Upper lobe of left lung (tissue), 6 donors: ENCODE data around the gene TNS1. TPM values are rescaled to one million over a fixed set of nuclear protein-coding genes. Genes with fewer than 3 reads are reported as not detected.

Source experiments
- ATAC-seq, 2 donors: fragments of 200-7000 bp; cut with Tn5 transposase; one replicate each; pipeline ENCODE4 v1.9.1; 2022; ENCODE audit warnings: mild to moderate bottlenecking in 2 of 2, moderate library complexity in 2 of 2; ENCODE audit not compliant: low FRiP score in 2 of 2
- DNase-seq, 2 donors: peaks; one replicate each; pipeline ENCODE4 v3.0.0-alpha.2; 2019 to 2020
- H3K27ac ChIP-seq, 4 donors: fragments of 200-600 bp; sonication (generic); one replicate each; pipeline ENCODE4 v1.5.1; 2016 to 2019
- H3K27me3 ChIP-seq, 4 donors: fragments of 200-600 bp; sonication (generic); one replicate each; pipeline ENCODE4 v1.5.1; 2017 to 2019
- H3K36me3 ChIP-seq, 4 donors: fragments of 200-600 bp; sonication (generic); one replicate each; pipeline ENCODE4 v1.5.1; 2016 to 2019
- H3K4me1 ChIP-seq, 4 donors: fragments of 200-600 bp; sonication (generic); one replicate each; pipeline ENCODE4 v1.5.1; 2018 to 2019
- H3K4me3 ChIP-seq, 4 donors: fragments of 200-600 bp; sonication (generic); one replicate each; pipeline ENCODE4 v1.5.1; 2017 to 2019; ENCODE audit warnings: mild to moderate bottlenecking in 2 of 4, moderate library complexity in 1 of 4
- H3K9me3 ChIP-seq, 4 donors: fragments of 200-600 bp; sonication (generic); one replicate each; pipeline ENCODE4 v1.5.1; 2018 to 2019
- EP300 ChIP-seq, 4 donors: sonication (generic); formaldehyde crosslinking; IDR thresholded peaks; one replicate each; pipeline ENCODE4 v1.5.1; 2017; ENCODE audit warnings: antibody characterized with exemption in 4 of 4, control low read depth in 2 of 4
- POLR2A ChIP-seq, 4 donors: fragments of 450-650 bp; IDR thresholded peaks; one replicate each; pipeline ENCODE4 v1.5.1; 2016 to 2017; ENCODE audit warnings: antibody characterized with exemption in 4 of 4, mild to moderate bottlenecking in 2 of 4
- POLR2AphosphoS5 ChIP-seq, 2 donors: sonication (generic); formaldehyde crosslinking; IDR thresholded peaks; one replicate each; pipeline ENCODE4 v1.5.1; 2017; ENCODE audit warnings: antibody characterized with exemption in 2 of 2
- WGBS, 2 donors: methylation state at CpG; one replicate each; pipeline ENCODE4 v1.1.5; 2017 to 2018; 5-methylcytosine and 5-hydroxymethylcytosine counted together
- total RNA-seq, 6 donors: library from RNA; depleted of rRNA in 4 of 6; stranded (reverse); fragments of >200 nt in 4 of 6; gene quantifications; one replicate each; pipeline versions ENCODE4 v1.1.0 to v1.2.1, GENCODE V29; 2016 to 2021
- TF ChIP-seq, protein P1 (sequence below), 6 experiments: fragments of 450-650 bp in 4 of 6; fragments of 200-600 bp in 2 of 6; sonication (generic) in 2 of 6; IDR thresholded peaks; one replicate each; pipeline ENCODE4 v1.5.1; 2016 to 2019; ENCODE audit warnings: antibody characterized with exemption in 6 of 6
- donor health status: DM: no; HTN: no; CAD: no; lungs with moderate emphysema.
- donor health status: DM: no; HTN: yes; CAD: no; lungs with severe emphysema.

The TNS1 gene
- total RNA-seq, 6 donors from 2014 or later = 325 to 1,095 (median 550) TPM

DNA sequence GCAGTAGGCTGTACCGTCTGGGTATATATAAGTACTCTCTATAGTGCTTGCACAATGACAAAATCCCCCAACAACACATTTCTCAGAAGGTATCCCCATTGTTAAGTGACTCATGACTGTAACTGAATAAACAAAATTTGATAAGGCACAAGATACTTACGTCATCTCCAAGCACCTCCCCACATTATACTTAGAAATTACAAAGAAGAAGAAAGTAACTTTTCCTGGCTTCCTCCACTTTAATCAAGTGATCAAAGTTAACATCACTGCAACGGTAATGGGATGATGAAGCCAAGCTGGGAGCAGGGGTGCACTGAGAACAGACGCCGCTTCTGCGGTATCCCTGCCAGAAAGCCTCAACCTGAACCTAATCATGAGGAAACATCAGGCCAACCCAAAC lies 9.7 kb downstream of the TNS1 start:
- Histone ChIP-seq H3K4me1 (peaks cover 27 to 37% (median 35%) of the 10 kb centered on the region in 4 donors), H3K9me3 (no peaks in the 10 kb centered on the region), H3K27ac (peak overlapping the region in 1 of 4 donors; percentile 5), H3K27me3 (no peaks in the 10 kb centered on the region), H3K36me3 (no peaks in the 10 kb centered on the region), H3K4me3 (no peak overlapping the region)
- peak in 2 of 4 donors; percentile 70 to 81 for TF ChIP-seq EP300 (IDR thresholded peaks at IDR 0.05)
- TF ChIP-seq, protein P1, sequence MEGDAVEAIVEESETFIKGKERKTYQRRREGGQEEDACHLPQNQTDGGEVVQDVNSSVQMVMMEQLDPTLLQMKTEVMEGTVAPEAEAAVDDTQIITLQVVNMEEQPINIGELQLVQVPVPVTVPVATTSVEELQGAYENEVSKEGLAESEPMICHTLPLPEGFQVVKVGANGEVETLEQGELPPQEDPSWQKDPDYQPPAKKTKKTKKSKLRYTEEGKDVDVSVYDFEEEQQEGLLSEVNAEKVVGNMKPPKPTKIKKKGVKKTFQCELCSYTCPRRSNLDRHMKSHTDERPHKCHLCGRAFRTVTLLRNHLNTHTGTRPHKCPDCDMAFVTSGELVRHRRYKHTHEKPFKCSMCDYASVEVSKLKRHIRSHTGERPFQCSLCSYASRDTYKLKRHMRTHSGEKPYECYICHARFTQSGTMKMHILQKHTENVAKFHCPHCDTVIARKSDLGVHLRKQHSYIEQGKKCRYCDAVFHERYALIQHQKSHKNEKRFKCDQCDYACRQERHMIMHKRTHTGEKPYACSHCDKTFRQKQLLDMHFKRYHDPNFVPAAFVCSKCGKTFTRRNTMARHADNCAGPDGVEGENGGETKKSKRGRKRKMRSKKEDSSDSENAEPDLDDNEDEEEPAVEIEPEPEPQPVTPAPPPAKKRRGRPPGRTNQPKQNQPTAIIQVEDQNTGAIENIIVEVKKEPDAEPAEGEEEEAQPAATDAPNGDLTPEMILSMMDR (IDR thresholded peaks at IDR 0.05) = no peak
- TF ChIP-seq POLR2AphosphoS5 (IDR thresholded peaks at IDR 0.05) = peak in 1 of 2 donors; percentile 53
- no peak for TF ChIP-seq POLR2A (IDR thresholded peaks at IDR 0.05)
- WGBS, 2 donors = 47 to 58% methylated on average over 4 to 6 of the region's 6 CpGs
- no peak for ATAC-seq
- DNase-seq = no peak

DNA sequence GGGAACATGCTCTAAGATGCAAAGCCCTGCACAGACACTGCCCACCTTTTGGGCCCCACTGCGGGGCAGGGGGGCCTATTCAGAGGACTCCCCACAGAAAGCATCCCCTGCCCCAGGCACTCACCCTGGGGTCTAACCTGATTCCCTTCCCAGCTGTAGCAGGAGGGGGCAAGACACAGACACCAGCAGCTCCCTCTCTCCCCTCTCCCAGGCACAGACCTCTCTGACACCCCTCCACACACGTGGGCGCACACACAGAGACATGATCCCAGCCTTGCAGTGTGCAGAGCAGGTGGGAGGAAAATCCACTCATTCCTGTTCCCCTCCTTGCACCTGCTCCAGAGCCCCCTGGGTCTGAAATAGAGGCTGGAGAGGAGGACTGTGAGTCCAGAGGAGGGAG lies 10.7 kb downstream of the TNS1 start:
- H3K4me3 ChIP-seq = no peak overlapping the region
- no peak overlapping the region for H3K27ac ChIP-seq
- peaks cover 38 to 46% (median 43%) of the 10 kb centered on the region in 4 donors for H3K4me1 ChIP-seq
- no peaks in the 10 kb centered on the region for H3K27me3 ChIP-seq
- no peaks in the 10 kb centered on the region for H3K9me3 ChIP-seq
- H3K36me3 ChIP-seq = no peaks in the 10 kb centered on the region
- no peak for DNase-seq
- no peak for ATAC-seq
- WGBS, 2 donors = 80 to 94% methylated on average over 1 to 3 of the region's 3 CpGs
- TF ChIP-seq POLR2AphosphoS5 (IDR thresholded peaks at IDR 0.05) = no peak
- TF ChIP-seq, protein P1 (IDR thresholded peaks at IDR 0.05) = no peak
- no peak for TF ChIP-seq POLR2A (IDR thresholded peaks at IDR 0.05)
- TF ChIP-seq EP300 (IDR thresholded peaks at IDR 0.05) = no peak

DNA sequence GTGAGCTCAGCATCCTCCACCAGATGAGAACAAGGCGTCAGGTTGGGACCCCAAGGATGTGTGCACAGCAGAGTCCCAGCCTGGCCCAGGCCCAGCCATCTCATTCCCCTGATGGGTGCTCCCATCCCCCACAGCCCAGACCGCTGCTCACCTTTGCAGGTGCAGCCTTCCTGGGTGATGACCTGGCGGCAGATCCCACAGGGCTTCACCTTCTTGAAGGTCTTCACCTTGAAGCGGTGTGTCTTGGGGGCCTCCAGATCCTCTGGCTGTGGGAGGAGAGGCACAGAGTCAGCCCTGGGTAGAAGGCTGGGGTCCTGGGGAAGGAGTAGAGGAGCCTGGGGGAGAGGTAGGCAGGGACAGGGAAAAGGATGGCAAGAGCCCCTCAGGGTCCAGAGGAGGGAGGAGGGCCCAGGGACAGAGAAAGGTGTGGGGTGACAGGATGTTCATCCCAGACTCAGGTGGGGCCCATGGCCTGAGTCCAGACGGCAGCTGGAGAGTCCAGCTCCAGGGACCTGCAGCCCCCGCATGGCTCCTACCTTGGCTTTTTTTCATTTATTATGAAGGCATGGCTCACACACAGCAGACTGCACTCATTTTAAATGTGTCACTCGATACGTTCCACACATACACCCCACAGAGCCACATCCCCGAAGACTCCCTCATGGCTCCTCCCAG lies 11.9 kb downstream of the TNS1 start:
- Histone ChIP-seq H3K4me3 (no peak overlapping the region), H3K27ac (no peak overlapping the region), H3K9me3 (no peaks in the 10 kb centered on the region), H3K4me1 (peaks cover 36 to 40% (median 39%) of the 10 kb centered on the region in 4 donors), H3K36me3 (no peaks in the 10 kb centered on the region), H3K27me3 (no peaks in the 10 kb centered on the region)
- TF ChIP-seq POLR2A (IDR thresholded peaks at IDR 0.05) = no peak
- TF ChIP-seq EP300 (IDR thresholded peaks at IDR 0.05) = no peak
- no peak for TF ChIP-seq POLR2AphosphoS5 (IDR thresholded peaks at IDR 0.05)
- TF ChIP-seq, protein P1 (IDR thresholded peaks at IDR 0.05) = no peak
- DNase-seq (no peak), ATAC-seq (no peak)
- 95% methylated on average over 9 of the region's 9 CpGs for WGBS, 2 donors

DNA sequence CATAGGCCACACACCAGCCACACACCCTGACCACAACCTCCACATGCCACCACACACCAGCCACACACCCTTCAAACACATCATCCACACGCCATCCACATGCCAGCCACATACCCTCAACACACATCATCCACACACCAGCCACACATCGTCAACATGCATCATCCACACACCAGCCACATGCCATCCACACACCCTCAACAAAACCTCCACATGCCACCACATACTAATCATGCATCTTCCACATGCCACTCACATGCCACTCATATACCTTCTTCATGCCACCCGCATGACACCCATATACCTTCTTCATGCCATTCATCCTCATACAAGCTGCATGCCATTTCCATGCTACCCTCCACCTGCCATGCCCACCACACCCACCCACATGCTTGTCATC lies 12.4 kb downstream of the TNS1 start:
- TF ChIP-seq POLR2A (IDR thresholded peaks at IDR 0.05) (no peak), POLR2AphosphoS5 (IDR thresholded peaks at IDR 0.05) (no peak), EP300 (IDR thresholded peaks at IDR 0.05) (no peak)
- TF ChIP-seq, protein P1 (IDR thresholded peaks at IDR 0.05) = no peak
- no peak overlapping the region for H3K27ac ChIP-seq
- no peak for DNase-seq
- no peaks in the 10 kb centered on the region for H3K9me3 ChIP-seq
- peaks cover 30 to 35% (median 34%) of the 10 kb centered on the region in 4 donors for H3K4me1 ChIP-seq
- WGBS, 2 donors = 92 to 93% methylated on average over 3 of the region's 3 CpGs
- no peak for ATAC-seq
- H3K36me3 ChIP-seq = no peaks in the 10 kb centered on the region
- no peaks in the 10 kb centered on the region for H3K27me3 ChIP-seq
- H3K4me3 ChIP-seq = no peak overlapping the region
